GM15510 (cell line): ENCODE data around the gene BOD1L1.

Experiments used
- POLR2A ChIP-seq: IDR thresholded peaks from 3 replicates; pipeline ENCODE4 v1.6.1; 2011; ENCODE audit warnings: borderline replicate concordance; ENCODE audit not compliant: insufficient read length; ENCODE audit errors: extremely low read depth

Gene BOD1L1

DNA sequence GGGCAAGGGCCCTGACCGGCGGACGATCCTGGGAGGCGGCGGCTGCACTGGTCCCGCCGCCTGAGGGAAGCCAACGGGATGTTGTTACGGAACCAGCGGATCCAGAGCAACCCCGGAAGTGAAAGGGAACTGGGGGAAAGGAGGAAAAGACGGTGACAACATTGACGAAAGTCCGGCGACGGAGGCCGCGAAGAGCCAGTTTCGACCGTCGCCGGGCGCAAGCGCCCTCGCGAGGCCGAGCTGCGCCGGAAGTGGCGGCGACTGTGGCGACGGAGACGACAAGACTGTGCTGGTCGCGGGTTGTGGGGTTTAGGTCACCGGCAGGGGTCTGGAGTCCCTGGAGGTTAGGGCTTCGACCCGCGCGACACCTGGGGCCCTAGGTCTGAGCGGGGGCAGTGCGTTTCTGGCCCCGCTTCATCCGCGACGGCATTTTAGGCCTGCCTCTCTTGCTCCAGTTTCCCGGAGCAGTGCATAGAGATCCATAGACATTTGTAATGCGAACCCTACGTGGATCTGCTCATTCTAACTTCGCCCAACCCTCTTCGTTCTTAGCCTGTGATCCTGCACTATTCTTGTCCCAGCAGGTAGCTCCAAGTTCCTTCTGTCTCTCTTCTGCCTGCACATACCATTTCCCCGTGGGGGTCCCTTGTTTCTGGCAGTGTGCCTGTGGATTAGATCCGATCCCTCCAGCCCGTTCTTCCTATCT, at the start of gene BOD1L1:
TSS of gene BOD1L1 (minus strand) at position 120 of the 706 bp plus-strand sequence. CDS start 138 bp downstream, outside the sequence.
- TF ChIP-seq POLR2A: peak; percentile 87

DNA sequence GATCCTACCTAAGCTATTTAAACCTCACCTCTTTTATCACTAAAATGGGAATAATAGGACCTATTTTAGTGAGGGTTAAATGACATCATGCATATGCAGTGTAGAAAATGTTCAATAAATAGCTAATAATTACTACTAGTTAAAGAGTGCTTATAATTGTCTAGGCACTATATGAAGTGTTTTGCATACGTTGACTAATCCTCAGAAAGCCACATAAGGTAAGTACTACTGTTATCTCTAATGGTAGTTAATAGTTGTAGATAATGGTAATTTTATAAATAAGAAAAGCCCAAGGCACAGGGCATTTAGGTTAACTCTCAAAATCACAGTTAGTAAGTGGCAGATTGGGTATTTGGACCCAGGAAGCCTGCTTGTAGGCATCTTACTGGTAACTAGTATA, 47.4 kb upstream of the BOD1L1 start:
- TF ChIP-seq POLR2A: no peak

DNA sequence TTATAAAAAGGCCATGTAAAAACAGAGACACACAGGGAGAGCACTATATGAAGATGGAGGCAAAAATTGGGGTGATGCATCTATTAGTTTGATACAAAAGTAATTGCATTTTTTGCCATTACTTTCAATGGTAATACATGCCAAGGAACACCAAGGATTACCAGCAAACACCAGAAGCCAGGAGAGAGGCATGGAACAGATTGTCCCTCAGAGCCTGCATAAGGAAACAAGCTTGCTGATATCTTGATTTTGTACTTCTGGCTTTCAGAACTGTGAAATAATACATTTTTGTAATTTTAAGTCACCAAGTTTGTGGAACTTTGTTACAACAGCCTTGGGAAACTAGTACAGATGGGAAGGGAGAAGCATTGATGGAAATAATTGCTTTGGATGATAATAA, 45.6 kb upstream of the BOD1L1 start:
- no peak for TF ChIP-seq POLR2A

DNA sequence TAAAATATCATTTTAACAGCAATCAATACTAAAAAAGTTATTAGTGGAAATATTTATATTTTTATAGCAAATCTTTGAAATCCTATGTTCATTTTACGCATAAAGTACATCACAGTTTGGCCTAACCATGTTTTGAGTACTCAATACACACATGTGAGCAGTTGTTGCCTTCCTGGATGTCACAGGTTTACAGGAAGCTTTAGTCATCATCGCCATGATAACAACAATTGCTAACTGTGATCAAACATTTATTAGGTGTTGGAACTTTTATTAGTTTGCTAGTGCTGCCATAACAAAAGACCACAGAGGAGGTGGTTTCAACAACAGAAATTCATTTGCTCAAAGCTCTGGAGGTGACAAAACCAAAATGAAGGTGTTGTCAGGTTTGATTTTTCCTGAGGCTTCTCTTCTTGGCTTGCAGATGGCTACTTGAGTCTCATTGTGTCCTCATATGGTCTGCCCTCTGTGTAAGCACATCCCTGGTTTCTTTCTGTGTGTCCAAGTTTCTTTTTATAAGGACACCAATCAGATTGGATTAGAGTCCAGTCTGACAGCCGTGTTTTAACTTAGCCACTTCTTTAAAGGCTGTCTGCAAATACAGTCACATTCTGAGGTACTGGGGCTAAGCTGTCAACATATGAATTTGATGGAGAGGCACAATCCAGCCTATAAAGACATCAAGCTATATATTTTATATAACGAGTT, 43.1 kb upstream of the BOD1L1 start:
- no peak for TF ChIP-seq POLR2A

- no peak for TF ChIP-seq POLR2A
These were observed 38.5 kb upstream of the BOD1L1 start for GRCh38 chr4:13665701-13666660.

DNA sequence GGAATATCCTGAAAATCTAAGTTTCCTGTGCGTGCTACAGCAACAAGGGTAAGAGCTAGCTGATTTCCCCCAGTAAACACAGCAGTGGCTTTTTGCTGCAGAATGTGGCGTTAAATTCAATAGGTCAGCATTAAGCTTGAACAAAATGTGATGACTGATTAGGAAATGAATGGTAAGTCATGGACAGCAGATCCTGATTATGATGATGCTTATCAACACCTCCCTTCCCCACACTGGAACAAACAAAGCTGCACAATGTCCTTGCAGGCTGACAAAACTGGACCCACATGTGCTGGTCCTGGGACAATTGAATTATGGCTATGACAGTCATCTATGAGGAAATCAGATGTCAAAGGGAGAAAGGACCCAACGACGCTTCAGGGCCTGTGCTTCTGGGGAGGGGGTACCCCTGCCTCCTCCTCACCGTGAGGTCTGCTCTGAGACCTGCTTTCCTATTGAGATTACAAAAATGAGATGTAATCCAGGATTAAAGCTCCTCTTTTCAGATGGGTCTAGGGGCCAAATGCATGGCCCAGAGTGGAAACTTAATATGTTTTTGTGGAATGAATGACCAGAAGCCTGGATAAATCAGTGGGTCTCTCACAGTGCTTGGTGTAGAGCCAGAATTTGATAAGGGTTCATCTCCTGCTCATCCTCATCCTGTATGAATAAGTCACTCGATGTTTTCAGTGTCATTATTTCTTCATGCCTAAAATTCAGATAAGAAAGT, 32.0 kb upstream of the BOD1L1 start:
- no peak for TF ChIP-seq POLR2A

- TF ChIP-seq POLR2A: no peak
These were observed 29.3 kb upstream of the BOD1L1 start for GRCh38 chr4:13656569-13657405.

DNA sequence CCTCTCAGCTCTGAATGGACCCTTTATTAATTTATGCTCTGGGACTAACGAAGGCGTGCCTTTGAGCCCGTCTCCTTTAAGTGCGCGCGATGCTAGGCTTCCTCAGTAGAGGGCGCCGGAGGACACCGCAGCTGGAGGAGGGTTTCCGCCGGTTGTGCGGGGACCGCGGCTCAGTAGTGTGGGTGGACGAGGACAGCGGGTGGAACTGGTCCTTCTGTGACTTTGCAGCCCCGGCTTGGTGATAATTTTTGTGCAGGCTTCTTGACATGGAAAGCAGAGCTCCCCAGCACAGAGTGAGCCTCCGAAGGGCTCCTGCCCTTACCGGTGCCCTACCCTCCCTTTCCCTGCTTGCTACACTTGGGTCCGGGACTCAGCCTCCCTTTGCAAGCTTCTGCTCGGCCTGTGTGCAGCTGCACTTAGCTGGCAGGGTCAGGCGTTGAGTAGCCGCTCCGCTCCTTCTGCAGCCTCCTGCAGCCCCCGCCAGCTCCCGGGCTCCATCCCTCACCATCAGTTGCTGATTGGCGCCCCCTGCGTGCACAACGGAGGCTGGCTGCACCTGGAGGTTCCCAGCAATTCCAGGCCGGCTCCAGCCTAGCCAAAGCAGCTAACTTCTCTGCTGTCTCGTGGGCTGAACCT, 26.8 kb upstream of the BOD1L1 start:
- TF ChIP-seq POLR2A: no peak

GRCh38 chr4:13653766-13654161, 26.2 kb upstream of the BOD1L1 start:
- no peak for TF ChIP-seq POLR2A

DNA sequence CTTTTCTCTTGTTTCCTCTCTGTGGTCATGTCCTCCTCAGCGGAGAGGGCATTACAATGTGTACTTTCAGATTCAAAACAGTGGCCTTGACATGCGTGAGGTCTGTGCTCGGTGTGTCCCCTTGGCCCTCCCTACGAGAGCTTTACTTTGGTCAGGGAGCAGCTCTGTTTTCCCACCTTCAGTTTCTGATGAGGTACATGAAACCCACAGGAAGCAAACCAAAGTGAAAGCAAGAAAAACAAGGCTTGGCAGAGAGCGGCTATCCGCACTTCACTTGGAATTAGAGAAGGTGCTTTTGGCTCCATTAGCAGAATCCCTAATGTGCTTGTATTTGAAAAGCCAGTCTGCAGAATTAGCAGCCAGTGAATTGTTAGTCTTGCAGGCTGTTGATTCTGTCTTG, 19.5 kb upstream of the BOD1L1 start:
- TF ChIP-seq POLR2A: no peak

DNA sequence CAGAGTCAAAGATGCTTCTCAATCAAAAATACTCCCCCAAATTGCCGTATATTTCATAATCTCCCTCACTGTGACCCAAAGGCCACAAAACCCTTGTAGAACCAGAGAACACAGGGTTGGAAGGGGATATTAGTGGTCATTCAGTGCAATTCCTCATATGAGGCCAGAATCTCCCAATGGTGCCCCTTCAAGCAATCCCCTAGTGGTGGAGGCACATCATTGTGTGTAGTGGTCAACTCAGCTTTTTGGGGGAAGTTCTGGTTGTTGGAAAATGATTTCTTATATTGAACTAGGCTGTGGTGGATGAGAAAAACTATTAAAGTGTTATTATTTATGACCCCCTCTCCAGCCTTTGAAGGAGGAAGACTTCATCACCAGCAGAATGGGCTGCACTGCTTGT, 17.6 kb upstream of the BOD1L1 start:
- no peak for TF ChIP-seq POLR2A

- no peak for TF ChIP-seq POLR2A
These were observed 14.8 kb upstream of the BOD1L1 start for GRCh38 chr4:13642170-13642950.
